Memory B cell (primary cell): ENCODE results near the gene TAAR6.
"Not testable (repeated sequence)": the region's sequence is repeated elsewhere in the genome, so short reads cannot be mapped to it uniquely, and the experiment has no call there.

Source experiments
- ATAC-seq: fragments of 150-1000 bp; cut with Tn5 transposase; 2 replicates; pipeline ENCODE4 v1.10.0; 2021; ENCODE audit warnings: low read depth, mild to moderate bottlenecking, moderate library complexity
- DNase-seq, 2 donors: peaks; one replicate each; pipeline ENCODE4 v3.0.0; 2022; ENCODE audit warnings: low spot score in 2 of 2
- H3K27ac Mint-ChIP-seq: one replicate; pipeline ENCODE4 v1.8.0; 2022; ENCODE audit warnings: mild to moderate bottlenecking, moderate library complexity, mixed read lengths
- H3K27me3 Mint-ChIP-seq: one replicate; pipeline ENCODE4 v1.8.0; 2022; ENCODE audit warnings: mixed read lengths
- H3K36me3 Mint-ChIP-seq: one replicate; pipeline ENCODE4 v1.8.0; 2022; ENCODE audit warnings: mild to moderate bottlenecking, mixed read lengths
- H3K4me1 Mint-ChIP-seq: one replicate; pipeline ENCODE4 v1.8.0; 2022; ENCODE audit warnings: mixed read lengths
- H3K4me3 Mint-ChIP-seq: one replicate; pipeline ENCODE4 v1.8.0; 2022; ENCODE audit warnings: mild to moderate bottlenecking, moderate library complexity, mixed read lengths
- H3K9me3 Mint-ChIP-seq: one replicate; pipeline ENCODE4 v1.8.0; 2022; ENCODE audit warnings: mixed read lengths

The TAAR6 gene

GRCh38 chr6:132560087-132560486 is 10.0 kb upstream of the TAAR6 start:
- not testable (repeated sequence) for H3K4me3 Mint-ChIP-seq, H3K27ac Mint-ChIP-seq, H3K36me3 Mint-ChIP-seq, DNase-seq, H3K4me1 Mint-ChIP-seq, ATAC-seq, H3K9me3 Mint-ChIP-seq
- H3K27me3 Mint-ChIP-seq, result peaks cover 24% of the 10 kb centered on the region

- DNase-seq, result no peak
- H3K4me1 Mint-ChIP-seq, result no peaks in the 10 kb centered on the region
- H3K4me3 Mint-ChIP-seq, result no peak overlapping the region
- H3K9me3 Mint-ChIP-seq, result no peaks in the 10 kb centered on the region
- H3K36me3 Mint-ChIP-seq, result no peaks in the 10 kb centered on the region
- peaks cover 10% of the 10 kb centered on the region for H3K27me3 Mint-ChIP-seq
- ATAC-seq, result no peak
- H3K27ac Mint-ChIP-seq, result no peak overlapping the region
Observed at GRCh38 chr6:132566404-132566803, 3.7 kb upstream of the TAAR6 start.

GRCh38 chr6:132567566-132567965 is 2.6 kb upstream of the TAAR6 start:
- H3K4me3 Mint-ChIP-seq, result no peak overlapping the region
- no peaks in the 10 kb centered on the region for H3K9me3 Mint-ChIP-seq
- ATAC-seq, result no peak
- H3K36me3 Mint-ChIP-seq, result no peaks in the 10 kb centered on the region
- no peaks in the 10 kb centered on the region for H3K4me1 Mint-ChIP-seq
- peaks cover 10% of the 10 kb centered on the region for H3K27me3 Mint-ChIP-seq
- DNase-seq, result no peak
- H3K27ac Mint-ChIP-seq, result no peak overlapping the region

- H3K4me1 Mint-ChIP-seq, result no peaks in the 10 kb centered on the region
- H3K36me3 Mint-ChIP-seq, result no peaks in the 10 kb centered on the region
- ATAC-seq (no peak), DNase-seq (no peak)
- H3K4me3 Mint-ChIP-seq, result no peak overlapping the region
- H3K9me3 Mint-ChIP-seq, result no peaks in the 10 kb centered on the region
- H3K27ac Mint-ChIP-seq, result no peak overlapping the region
- H3K27me3 Mint-ChIP-seq, result peaks cover 11% of the 10 kb centered on the region
Observed at GRCh38 chr6:132568611-132569010, 1.5 kb upstream of the TAAR6 start.

GRCh38 chr6:132569170-132569569 is 952 bp upstream of the TAAR6 start:
- no peaks in the 10 kb centered on the region for H3K9me3 Mint-ChIP-seq
- no peaks in the 10 kb centered on the region for H3K36me3 Mint-ChIP-seq
- H3K4me1 Mint-ChIP-seq, result no peaks in the 10 kb centered on the region
- no peak overlapping the region for H3K4me3 Mint-ChIP-seq
- no peak overlapping the region for H3K27ac Mint-ChIP-seq
- ATAC-seq, result no peak
- H3K27me3 Mint-ChIP-seq, result peaks cover 11% of the 10 kb centered on the region
- no peak for DNase-seq

GRCh38 chr6:132571774-132572173 is 1.7 kb downstream of the TAAR6 start:
- H3K4me1 Mint-ChIP-seq, result no peaks in the 10 kb centered on the region
- no peak overlapping the region for H3K27ac Mint-ChIP-seq
- H3K4me3 Mint-ChIP-seq, result no peak overlapping the region
- ATAC-seq (no peak), DNase-seq (no peak)
- H3K27me3 Mint-ChIP-seq, result peaks cover 12% of the 10 kb centered on the region
- H3K9me3 Mint-ChIP-seq, result no peaks in the 10 kb centered on the region
- no peaks in the 10 kb centered on the region for H3K36me3 Mint-ChIP-seq

GRCh38 chr6:132584698-132585097 is 14.6 kb downstream of the TAAR6 start:
- H3K9me3 Mint-ChIP-seq, result peaks cover 3% of the 10 kb centered on the region
- ATAC-seq (no peak), DNase-seq (no peak)
- peaks cover 10% of the 10 kb centered on the region for H3K27me3 Mint-ChIP-seq
- H3K27ac Mint-ChIP-seq, result no peak overlapping the region
- no peaks in the 10 kb centered on the region for H3K36me3 Mint-ChIP-seq
- no peaks in the 10 kb centered on the region for H3K4me1 Mint-ChIP-seq
- H3K4me3 Mint-ChIP-seq, result no peak overlapping the region

- H3K36me3 Mint-ChIP-seq, result no peaks in the 10 kb centered on the region
- no peak for DNase-seq
- no peaks in the 10 kb centered on the region for H3K4me1 Mint-ChIP-seq
- H3K4me3 Mint-ChIP-seq, result no peak overlapping the region
- no peak overlapping the region for H3K27ac Mint-ChIP-seq
- H3K27me3 Mint-ChIP-seq, result peaks cover 10% of the 10 kb centered on the region
- H3K9me3 Mint-ChIP-seq, result peaks cover 1% of the 10 kb centered on the region
- ATAC-seq, result no peak
Observed at GRCh38 chr6:132587424-132587823, 17.3 kb downstream of the TAAR6 start.

GRCh38 chr6:132589454-132589853 is 19.3 kb downstream of the TAAR6 start, which contains the start of gene TAAR5:
Gene TAAR5 (minus strand): TSS chr6:132589741. CDS start chr6:132589686, 55 bp downstream.
- H3K27me3 Mint-ChIP-seq, result peaks cover 7% of the 10 kb centered on the region
- H3K27ac Mint-ChIP-seq, result no peak within 1 kb of the TSS
- DNase-seq (no peak), ATAC-seq (no peak)
- H3K4me1 Mint-ChIP-seq, result no peaks in the 10 kb centered on the region
- no peak within 1 kb of the TSS for H3K4me3 Mint-ChIP-seq
- peaks cover 1% of the 10 kb centered on the region for H3K9me3 Mint-ChIP-seq
- no peaks in the 10 kb centered on the region for H3K36me3 Mint-ChIP-seq

GRCh38 chr6:132590362-132590761 is 20.2 kb downstream of the TAAR6 start:
- H3K9me3 Mint-ChIP-seq, result peaks cover 1% of the 10 kb centered on the region
- no peak overlapping the region for H3K27ac Mint-ChIP-seq
- no peak for ATAC-seq
- H3K36me3 Mint-ChIP-seq, result no peaks in the 10 kb centered on the region
- H3K27me3 Mint-ChIP-seq, result peaks cover 7% of the 10 kb centered on the region
- DNase-seq, result no peak
- H3K4me1 Mint-ChIP-seq, result no peaks in the 10 kb centered on the region
- no peak overlapping the region for H3K4me3 Mint-ChIP-seq

GRCh38 chr6:132592855-132593254 is 22.7 kb downstream of the TAAR6 start:
- ATAC-seq, result no peak
- no peak for DNase-seq
- Mint-ChIP-seq H3K27ac (no peak overlapping the region), H3K4me1 (no peaks in the 10 kb centered on the region), H3K9me3 (peaks cover under 1% of the 10 kb centered on the region), H3K4me3 (no peak overlapping the region), H3K27me3 (peaks cover 7% of the 10 kb centered on the region), H3K36me3 (no peaks in the 10 kb centered on the region)

GRCh38 chr6:132596201-132596600 is 26.1 kb downstream of the TAAR6 start:
- DNase-seq, result no peak
- Mint-ChIP-seq H3K9me3 (no peaks in the 10 kb centered on the region), H3K4me1 (no peaks in the 10 kb centered on the region), H3K27ac (no peak overlapping the region), H3K27me3 (peaks cover 5% of the 10 kb centered on the region), H3K36me3 (no peaks in the 10 kb centered on the region), H3K4me3 (no peak overlapping the region)
- ATAC-seq, result no peak

- H3K9me3 Mint-ChIP-seq, result no peaks in the 10 kb centered on the region
- no peaks in the 10 kb centered on the region for H3K4me1 Mint-ChIP-seq
- peak; percentile 38 for ATAC-seq
- H3K36me3 Mint-ChIP-seq, result no peaks in the 10 kb centered on the region
- DNase-seq, result no peak
- no peak overlapping the region for H3K4me3 Mint-ChIP-seq
- no peak overlapping the region for H3K27ac Mint-ChIP-seq
- H3K27me3 Mint-ChIP-seq, result peaks cover 5% of the 10 kb centered on the region
Observed at GRCh38 chr6:132598473-132598872, 28.4 kb downstream of the TAAR6 start.

GRCh38 chr6:132600900-132601299 is 30.8 kb downstream of the TAAR6 start:
- DNase-seq, H3K9me3 Mint-ChIP-seq, H3K36me3 Mint-ChIP-seq, H3K4me1 Mint-ChIP-seq, ATAC-seq, H3K27me3 Mint-ChIP-seq, H3K4me3 Mint-ChIP-seq, H3K27ac Mint-ChIP-seq: not testable (repeated sequence)

- no peaks in the 10 kb centered on the region for H3K36me3 Mint-ChIP-seq
- H3K27ac Mint-ChIP-seq, result no peak overlapping the region
- DNase-seq (no peak), ATAC-seq (no peak)
- H3K4me3 Mint-ChIP-seq, result no peak overlapping the region
- no peaks in the 10 kb centered on the region for H3K9me3 Mint-ChIP-seq
- H3K4me1 Mint-ChIP-seq, result no peaks in the 10 kb centered on the region
- H3K27me3 Mint-ChIP-seq, result no peaks in the 10 kb centered on the region
Observed at GRCh38 chr6:132604635-132605152, 34.6 kb downstream of the TAAR6 start.
